Adrenal gland (tissue), 5 donors: ENCODE data around the gene NME7.

Experiments
- CTCF ChIP-seq, 6 experiments: fragments of 450-650 bp in 4 of 6; fragments of 200-600 bp in 2 of 6; sonication (generic) in 1 of 6; IDR thresholded peaks; 1 replicate in 5 of 6; 2 replicates in 1 of 6; pipeline versions ENCODE4 v1.5.1 to v1.8.0; 2016 to 2021; ENCODE audit warnings: antibody characterized with exemption in 6 of 6, mild to moderate bottlenecking in 2 of 6, moderate library complexity in 1 of 6
- POLR2A ChIP-seq, 2 donors: fragments of 450-650 bp; IDR thresholded peaks; one replicate each; pipeline ENCODE4 v1.6.1; 2017; ENCODE audit warnings: antibody characterized with exemption in 2 of 2, mild to moderate bottlenecking in 2 of 2, moderate library complexity in 1 of 2
- donor health status: DM: no; HTN: no; CAD: no.

- TF ChIP-seq CTCF (IDR thresholded peaks at IDR 0.05): no peak
- TF ChIP-seq POLR2A (IDR thresholded peaks at IDR 0.05): no peak
Measured at GRCh38 chr1:169371404-169371803, 3.8 kb upstream of the NME7 start.
